Measurements from ENCODE around the gene SYT3.

SYT3 gene

GRCh38 chr19:50657222-50657669 lies 17.6 kb upstream of the SYT3 start:
- Histone ChIP-seq H3K27ac (no peak overlapping the region), H3K4me3 (no peak overlapping the region), H3K27me3 (peaks cover 0 to 74% of the 10 kb centered on the region in 2 donors), H3K9me3 (peaks cover 0 to 12% (median 11%) of the 10 kb centered on the region in 3 donors), H3K4me1 (peaks cover 0 to 18% (median 14%) of the 10 kb centered on the region in 4 donors), H3K36me3 (no peaks in the 10 kb centered on the region)
- DNase-seq, result no peak
- TF ChIP-seq CTCF (IDR thresholded peaks at IDR 0.05), result no peak
- intact Hi-C loops (cut with DNase I; ENCODE audit: low total_unique reads), result no loop called here

GRCh38 chr19:50654882-50655281 lies 15.2 kb upstream of the SYT3 start:
- Histone ChIP-seq H3K4me3 (no peak overlapping the region), H3K4me1 (peaks cover 0 to 18% (median 14%) of the 10 kb centered on the region in 4 donors), H3K27ac (no peak overlapping the region), H3K27me3 (peaks cover 0 to 51% of the 10 kb centered on the region in 2 donors), H3K36me3 (no peaks in the 10 kb centered on the region), H3K9me3 (peaks cover 0 to 12% (median 11%) of the 10 kb centered on the region in 3 donors)
- no peak for TF ChIP-seq CTCF (IDR thresholded peaks at IDR 0.05)
- intact Hi-C loops (cut with DNase I; ENCODE audit: low total_unique reads), result no loop called here
- no peak for DNase-seq

- no peak overlapping the region for H3K27ac ChIP-seq
- TF ChIP-seq CTCF (IDR thresholded peaks at IDR 0.05), result no peak
- no peak overlapping the region for H3K4me3 ChIP-seq
- H3K4me1 ChIP-seq, result peaks cover 0 to under 1% (median 0%) of the 10 kb centered on the region in 4 donors
- H3K9me3 ChIP-seq, result peaks cover 0 to 12% (median 12%) of the 10 kb centered on the region in 3 donors
- intact Hi-C loops (cut with DNase I; ENCODE audit: low total_unique reads), result no loop called here
- peaks cover 0 to 49% of the 10 kb centered on the region in 2 donors for H3K27me3 ChIP-seq
- H3K36me3 ChIP-seq, result no peaks in the 10 kb centered on the region
- DNase-seq, result no peak
Observed at GRCh38 chr19:50652722-50653121, 13.0 kb upstream of the SYT3 start.

- intact Hi-C loops (cut with DNase I; ENCODE audit: low total_unique reads), result no loop called here
- peaks cover 0 to 50% of the 10 kb centered on the region in 2 donors for H3K27me3 ChIP-seq
- H3K36me3 ChIP-seq, result no peaks in the 10 kb centered on the region
- no peaks in the 10 kb centered on the region for H3K4me1 ChIP-seq
- H3K4me3 ChIP-seq, result no peak overlapping the region
- TF ChIP-seq CTCF (IDR thresholded peaks at IDR 0.05), result no peak
- no peak overlapping the region for H3K27ac ChIP-seq
- no peak for DNase-seq
- peaks cover 0 to 17% (median 12%) of the 10 kb centered on the region in 3 donors for H3K9me3 ChIP-seq
Observed at GRCh38 chr19:50651174-50651573, 11.5 kb upstream of the SYT3 start.

- no peak within 1 kb of the TSS for H3K4me3 ChIP-seq
- intact Hi-C loops (cut with DNase I; ENCODE audit: low total_unique reads), result no loop called here
- no peaks in the 10 kb centered on the region for H3K4me1 ChIP-seq
Observed at GRCh38 chr19:50649433-50650391, 10.0 kb upstream of the SYT3 start, which contains the start of gene C19orf81. Gene C19orf81, plus strand, starts transcription at chr19:50649445. Its CDS starts 0 bp downstream, at chr19:50649445.

More at GRCh38 chr19:50649433-50650391, 10.0 kb upstream of the SYT3 start, which contains the start of gene C19orf81:
- peaks cover 0 to 44% of the 10 kb centered on the region in 2 donors for H3K27me3 ChIP-seq
- no peak for DNase-seq
- no peak for TF ChIP-seq CTCF (IDR thresholded peaks at IDR 0.05)
- H3K27ac ChIP-seq, result no peak within 1 kb of the TSS
- H3K9me3 ChIP-seq, result peaks cover 0 to 8% (median 4%) of the 10 kb centered on the region in 3 donors
- no peaks in the 10 kb centered on the region for H3K36me3 ChIP-seq

All from tibial artery (tissue), 4 donors.